ENCODE results near the gene FCAMR.

DNA sequence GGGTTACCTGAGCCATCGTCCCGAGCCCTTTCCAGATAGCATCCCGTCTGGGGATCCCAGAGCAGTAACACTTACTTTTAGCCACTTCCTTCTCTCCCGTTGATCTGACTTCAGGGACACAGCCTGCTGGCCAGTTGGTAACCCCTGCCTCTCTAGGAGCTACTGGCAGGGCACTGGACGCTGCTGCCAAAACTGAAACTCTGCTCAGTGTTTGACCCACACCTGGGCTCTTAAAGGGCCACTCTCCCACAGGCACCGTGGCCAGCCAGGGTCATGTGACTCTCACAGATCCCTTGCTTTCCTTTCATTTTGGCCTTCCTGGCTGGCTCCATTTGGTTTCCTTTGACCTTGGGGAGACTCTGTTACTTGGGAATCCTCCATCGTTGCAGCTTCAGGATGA, 24.0 kb downstream of the FCAMR start, which contains the start of gene PIGR:
- TF ChIP-seq POLR2A (IDR thresholded peaks at IDR 0.05; ENCODE audit: low read depth, low read length): no peak
- TF ChIP-seq, protein P1, sequence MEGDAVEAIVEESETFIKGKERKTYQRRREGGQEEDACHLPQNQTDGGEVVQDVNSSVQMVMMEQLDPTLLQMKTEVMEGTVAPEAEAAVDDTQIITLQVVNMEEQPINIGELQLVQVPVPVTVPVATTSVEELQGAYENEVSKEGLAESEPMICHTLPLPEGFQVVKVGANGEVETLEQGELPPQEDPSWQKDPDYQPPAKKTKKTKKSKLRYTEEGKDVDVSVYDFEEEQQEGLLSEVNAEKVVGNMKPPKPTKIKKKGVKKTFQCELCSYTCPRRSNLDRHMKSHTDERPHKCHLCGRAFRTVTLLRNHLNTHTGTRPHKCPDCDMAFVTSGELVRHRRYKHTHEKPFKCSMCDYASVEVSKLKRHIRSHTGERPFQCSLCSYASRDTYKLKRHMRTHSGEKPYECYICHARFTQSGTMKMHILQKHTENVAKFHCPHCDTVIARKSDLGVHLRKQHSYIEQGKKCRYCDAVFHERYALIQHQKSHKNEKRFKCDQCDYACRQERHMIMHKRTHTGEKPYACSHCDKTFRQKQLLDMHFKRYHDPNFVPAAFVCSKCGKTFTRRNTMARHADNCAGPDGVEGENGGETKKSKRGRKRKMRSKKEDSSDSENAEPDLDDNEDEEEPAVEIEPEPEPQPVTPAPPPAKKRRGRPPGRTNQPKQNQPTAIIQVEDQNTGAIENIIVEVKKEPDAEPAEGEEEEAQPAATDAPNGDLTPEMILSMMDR (IDR thresholded peaks at IDR 0.05; ENCODE audit: extremely low read depth in 1 of 2, insufficient read depth in 1 of 2, low read depth in 1 of 2, low read length in 2 of 2): no peak
- no peak for TF ChIP-seq FOS (IDR thresholded peaks at IDR 0.05; ENCODE audit: borderline replicate concordance, insufficient read depth, low read length)
- no peak for TF ChIP-seq MAX (IDR thresholded peaks at IDR 0.05; ENCODE audit: insufficient read depth, insufficient read length)
- no peak for TF ChIP-seq POLR2AphosphoS5 (IDR thresholded peaks at IDR 0.05; ENCODE audit: insufficient read depth, low read depth, low read length)

All from endothelial cell of umbilical vein (primary cell).